BLaER1 treated with 17β-estradiol and CSF1 and Interleukin-3, amounts not matched to agents 10 nM and 100 nM (cell line): ENCODE measurements around the gene HUNK.

Experiments
- H3K27ac ChIP-seq, 11 experiments: shearing (Covaris generic); formaldehyde crosslinking; 2 replicates each; pipeline ENCODE4 v1.8.1; 2022
- H3K27me3 ChIP-seq, 11 experiments: shearing (Covaris generic); formaldehyde crosslinking; 2 replicates each; pipeline ENCODE4 v1.8.1; 2022
- H3K36me3 ChIP-seq, 11 experiments: shearing (Covaris generic); formaldehyde crosslinking; 2 replicates each; pipeline ENCODE4 v1.8.1; 2022
- H3K4me1 ChIP-seq, 10 experiments: shearing (Covaris generic); formaldehyde crosslinking; 2 replicates each; pipeline ENCODE4 v1.8.1; 2022
- H3K4me2 ChIP-seq, 11 experiments: shearing (Covaris generic); formaldehyde crosslinking; 2 replicates each; pipeline ENCODE4 v1.8.1; 2022
- H3K4me3 ChIP-seq, 10 experiments: shearing (Covaris generic); formaldehyde crosslinking; 2 replicates each; pipeline ENCODE4 v1.8.1; 2022
- H3K9ac ChIP-seq, 11 experiments: shearing (Covaris generic); formaldehyde crosslinking; 2 replicates each; pipeline ENCODE4 v1.8.1; 2022
- H3K9me3 ChIP-seq, 11 experiments: shearing (Covaris generic); formaldehyde crosslinking; replicated peaks in 1 of 11; 2 replicates each; pipeline ENCODE4 v1.8.1; 2022
- H4K20me1 ChIP-seq, 11 experiments: shearing (Covaris generic); formaldehyde crosslinking; 2 replicates each; pipeline ENCODE4 v1.8.1; 2022
- Cebpa-rat ChIP-seq, 11 experiments: shearing (Covaris generic); IDR thresholded peaks; 2 replicates each; pipeline ENCODE4 v1.8.1; 2022

The HUNK gene

DNA sequence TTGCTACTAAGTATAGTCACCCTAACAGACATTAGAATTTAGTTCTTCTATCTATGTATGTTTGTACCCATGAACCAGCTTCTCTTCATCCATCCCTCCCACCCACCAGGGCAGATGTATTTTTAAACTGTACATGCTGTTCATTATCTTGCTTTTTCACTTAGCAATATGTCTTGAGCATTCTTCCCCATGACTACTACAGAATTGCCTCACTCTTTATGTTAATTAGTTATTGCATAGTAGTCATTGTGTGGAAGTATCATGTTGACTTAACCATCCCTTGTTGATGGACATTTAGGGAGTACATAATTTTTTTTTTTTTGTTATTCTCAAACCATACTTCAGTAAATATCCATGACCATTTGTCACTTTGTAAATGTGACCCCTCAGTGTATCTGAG lies 9.9 kb downstream of the HUNK start:
- Histone ChIP-seq H4K20me1 (peaks cover 0 to 20% (median 0%) of the 10 kb centered on the region in 11 experiments; a peak in 4 of 22 replicates), H3K9ac (no peak overlapping the region), H3K4me2 (no peak overlapping the region), H3K36me3 (peaks cover 0 to 11% (median 0%) of the 10 kb centered on the region in 11 experiments; a peak in 2 of 22 replicates), H3K4me3 (no peak overlapping the region), H3K9me3 (peaks cover 0 to 8% (median 3%) of the 10 kb centered on the region in 11 experiments; a peak in 5 of 22 replicates), H3K27ac (no peak overlapping the region), H3K27me3 (no peaks in the 10 kb centered on the region), H3K4me1 (no peaks in the 10 kb centered on the region)
- no peak for TF ChIP-seq Cebpa-rat (IDR thresholded peaks at IDR 0.05)

DNA sequence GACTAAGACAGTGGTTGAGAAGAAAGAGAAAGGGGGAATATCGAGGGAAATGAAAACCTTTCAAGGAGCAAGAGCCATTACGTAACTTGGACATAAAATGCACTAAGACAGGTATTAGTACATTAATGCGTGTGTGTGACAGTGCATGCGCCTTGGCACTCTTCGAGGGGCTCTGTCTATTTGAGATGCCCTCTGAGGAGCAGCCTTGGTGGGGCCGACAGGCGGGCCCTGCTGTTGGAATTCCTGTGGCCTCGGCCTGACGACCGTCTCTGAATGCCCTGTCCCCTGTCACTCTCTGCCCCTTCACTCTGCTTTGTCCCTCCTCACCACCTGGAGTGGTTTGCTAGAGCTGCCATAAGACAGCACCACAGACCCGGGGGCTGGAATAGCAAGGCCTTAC lies 12.3 kb downstream of the HUNK start:
- H3K27ac ChIP-seq = no peak overlapping the region
- peaks cover 0 to 5% (median 0%) of the 10 kb centered on the region in 10 experiments; a peak in 4 of 20 replicates for H3K4me1 ChIP-seq
- H3K27me3 ChIP-seq = no peaks in the 10 kb centered on the region
- TF ChIP-seq Cebpa-rat (IDR thresholded peaks at IDR 0.05) = no peak
- H3K36me3 ChIP-seq = peaks cover 0 to 11% (median 0%) of the 10 kb centered on the region in 11 experiments; a peak in 2 of 22 replicates
- H3K9me3 ChIP-seq = peaks cover 0 to 8% (median 3%) of the 10 kb centered on the region in 11 experiments; a peak in 5 of 22 replicates
- no peak overlapping the region for H3K4me2 ChIP-seq
- H3K9ac ChIP-seq = no peak overlapping the region
- H3K4me3 ChIP-seq = no peak overlapping the region
- H4K20me1 ChIP-seq = peaks cover 0 to 7% (median 0%) of the 10 kb centered on the region in 11 experiments; a peak in 3 of 22 replicates

DNA sequence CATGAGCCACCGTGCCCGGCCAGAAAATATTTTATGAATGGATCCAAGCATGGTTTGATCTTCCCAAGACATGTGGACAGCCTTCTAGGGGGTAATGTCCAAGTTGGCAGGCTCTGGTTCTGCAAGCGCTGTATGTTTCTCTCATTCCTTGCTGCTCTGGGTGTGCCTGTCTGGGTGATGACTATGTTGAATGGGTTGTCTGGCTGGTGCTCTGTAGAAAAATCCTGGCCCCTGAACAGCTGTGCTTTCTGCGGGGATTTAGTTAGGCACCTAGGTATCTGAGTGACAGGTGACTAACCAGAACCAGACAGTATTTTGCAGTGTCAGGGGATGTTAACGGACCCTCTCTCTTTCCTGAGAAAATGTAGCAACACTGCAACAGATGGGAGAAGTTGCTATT lies 14.1 kb downstream of the HUNK start:
- Histone ChIP-seq H4K20me1 (no peaks in the 10 kb centered on the region), H3K27ac (no peak overlapping the region), H3K4me3 (no peak overlapping the region), H3K4me2 (no peak overlapping the region), H3K9me3 (peaks cover 0 to 8% (median 3%) of the 10 kb centered on the region in 11 experiments; a peak in 5 of 22 replicates), H3K4me1 (peaks cover 0 to 10% (median 5%) of the 10 kb centered on the region in 10 experiments; a peak in 9 of 20 replicates), H3K36me3 (peaks cover 0 to 11% (median 0%) of the 10 kb centered on the region in 11 experiments; a peak in 1 of 22 replicates), H3K9ac (no peak overlapping the region), H3K27me3 (no peaks in the 10 kb centered on the region)
- TF ChIP-seq Cebpa-rat (IDR thresholded peaks at IDR 0.05) = no peak

DNA sequence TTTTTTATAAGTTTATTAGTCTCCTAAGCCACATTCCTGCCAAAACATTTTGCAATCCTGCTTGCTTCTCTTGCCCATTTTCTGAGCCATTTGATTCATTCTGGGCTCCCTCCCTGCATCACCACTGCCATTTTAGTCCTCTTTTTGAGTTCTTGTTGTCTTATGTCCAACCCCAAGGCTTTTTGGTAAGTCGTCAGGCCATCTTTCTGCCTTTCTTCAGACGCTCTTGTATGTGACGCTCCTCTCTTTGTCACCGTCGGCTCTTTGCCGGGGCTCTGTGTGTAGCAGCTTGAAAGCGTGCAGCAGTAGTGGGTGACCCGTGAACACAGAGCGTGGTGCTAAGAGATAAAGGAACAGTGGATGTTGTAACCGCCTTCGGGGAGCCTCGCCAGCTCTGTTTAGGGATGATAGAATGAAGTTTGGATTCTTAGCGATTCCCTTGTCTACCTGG lies 14.6 kb downstream of the HUNK start:
- Histone ChIP-seq H3K27ac (no peak overlapping the region), H3K27me3 (no peaks in the 10 kb centered on the region), H3K36me3 (peaks cover 0 to 11% (median 0%) of the 10 kb centered on the region in 11 experiments; a peak in 1 of 22 replicates), H4K20me1 (no peaks in the 10 kb centered on the region), H3K9ac (no peak overlapping the region), H3K4me1 (peaks cover 0 to 10% (median 5%) of the 10 kb centered on the region in 10 experiments; a peak in 9 of 20 replicates), H3K9me3 (peaks cover 0 to 8% (median 3%) of the 10 kb centered on the region in 11 experiments; a peak in 5 of 22 replicates), H3K4me3 (no peak overlapping the region), H3K4me2 (no peak overlapping the region)
- TF ChIP-seq Cebpa-rat (IDR thresholded peaks at IDR 0.05) = no peak

DNA sequence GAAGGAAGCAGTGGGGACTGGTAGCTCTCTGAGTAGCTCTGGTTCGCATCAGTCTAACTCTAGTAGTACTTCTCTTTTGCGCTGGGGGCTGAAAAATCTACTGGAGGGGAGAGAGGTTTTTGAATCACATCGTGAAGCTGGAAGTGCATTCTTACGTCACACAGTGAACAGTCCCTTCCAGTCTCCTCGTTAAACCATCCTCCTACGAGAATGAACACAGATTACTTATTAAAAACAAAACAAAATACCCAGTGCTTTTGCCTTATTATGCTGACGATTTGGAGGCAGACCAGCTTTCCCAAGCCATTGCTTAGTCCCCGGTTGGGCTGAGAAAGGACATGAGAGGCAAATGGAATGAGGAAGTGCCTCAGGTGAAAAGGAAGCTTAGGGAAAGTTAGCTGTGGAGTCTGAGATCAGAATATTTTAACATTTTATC lies 16.1 kb downstream of the HUNK start:
- no peak for TF ChIP-seq Cebpa-rat (IDR thresholded peaks at IDR 0.05)
- peaks cover 0 to 10% (median 6%) of the 10 kb centered on the region in 10 experiments; a peak in 10 of 20 replicates for H3K4me1 ChIP-seq
- no peak overlapping the region for H3K4me3 ChIP-seq
- peaks cover 0 to 6% (median 0%) of the 10 kb centered on the region in 11 experiments; a peak in 1 of 22 replicates for H3K36me3 ChIP-seq
- no peak overlapping the region for H3K27ac ChIP-seq
- H3K9me3 ChIP-seq = peaks cover 0 to 5% (median 1%) of the 10 kb centered on the region in 11 experiments; a peak in 8 of 22 replicates
- H3K9ac ChIP-seq = no peak overlapping the region
- no peaks in the 10 kb centered on the region for H3K27me3 ChIP-seq
- peak overlapping the region in 2 of 11 experiments; percentile 23 to 52; a peak in 4 of 22 replicates for H3K4me2 ChIP-seq
- no peaks in the 10 kb centered on the region for H4K20me1 ChIP-seq

DNA sequence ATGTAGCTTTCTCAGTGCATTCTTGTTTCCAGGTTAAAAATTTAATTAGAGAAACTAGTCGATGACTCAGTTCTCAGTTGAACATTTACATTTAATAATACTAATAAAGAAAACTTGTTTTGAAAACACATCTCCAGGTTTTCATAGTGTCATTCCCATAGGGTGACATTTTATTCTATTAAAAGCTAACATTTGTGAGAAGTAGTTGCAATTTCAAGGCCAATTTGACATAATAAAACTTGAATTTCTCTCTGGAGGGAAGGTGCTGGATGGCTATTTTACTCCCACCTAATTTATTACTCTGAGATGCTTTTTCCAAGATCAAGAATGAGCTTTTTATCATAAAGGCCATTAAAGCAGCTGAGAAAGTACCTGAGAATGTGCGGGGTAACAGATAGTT lies 16.6 kb downstream of the HUNK start:
- TF ChIP-seq Cebpa-rat (IDR thresholded peaks at IDR 0.05) = no peak
- H3K4me3 ChIP-seq = no peak overlapping the region
- no peaks in the 10 kb centered on the region for H3K27me3 ChIP-seq
- H3K9ac ChIP-seq = no peak overlapping the region
- no peak overlapping the region for H3K4me2 ChIP-seq
- peaks cover 0 to 9% (median 0%) of the 10 kb centered on the region in 11 experiments; a peak in 7 of 22 replicates for H3K9me3 ChIP-seq
- H3K4me1 ChIP-seq = peaks cover 0 to 10% (median 6%) of the 10 kb centered on the region in 10 experiments; a peak in 10 of 20 replicates
- no peaks in the 10 kb centered on the region; a peak in 1 of 22 replicates for H4K20me1 ChIP-seq
- H3K27ac ChIP-seq = no peak overlapping the region
- 0 out of 22 replicates have a peak, but pooled peaks cover 0 to 4% (median 0%) of the 10 kb centered on the region in 11 experiments for H3K36me3 ChIP-seq

DNA sequence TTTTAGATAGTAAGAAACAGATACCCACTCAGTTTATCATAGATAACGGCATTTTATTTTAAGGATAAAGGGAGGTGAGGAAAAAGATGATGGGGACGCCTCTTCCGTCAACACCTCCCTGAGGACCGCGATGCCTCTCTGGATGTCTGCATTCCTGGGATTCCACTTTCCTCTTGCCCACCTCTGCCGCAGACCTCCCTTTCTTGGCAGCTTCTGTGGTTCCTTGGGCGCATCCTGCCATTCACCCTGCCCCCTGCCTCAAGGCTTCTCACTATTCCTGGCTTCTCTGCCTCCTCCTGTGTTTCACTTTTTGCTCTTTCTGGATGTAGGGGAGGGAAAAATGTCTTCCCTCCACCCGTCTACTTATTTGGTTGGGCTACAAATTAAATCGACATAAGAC lies 19.9 kb downstream of the HUNK start:
- no peak overlapping the region for H3K4me3 ChIP-seq
- no peak for TF ChIP-seq Cebpa-rat (IDR thresholded peaks at IDR 0.05)
- H3K27me3 ChIP-seq = no peaks in the 10 kb centered on the region; a peak in 2 of 22 replicates
- peaks cover 0 to 12% (median 6%) of the 10 kb centered on the region in 10 experiments; a peak in 10 of 20 replicates for H3K4me1 ChIP-seq
- peaks cover 0 to 14% (median 0%) of the 10 kb centered on the region in 11 experiments; a peak in 7 of 22 replicates for H3K9me3 ChIP-seq
- no peak overlapping the region for H3K27ac ChIP-seq
- no peaks in the 10 kb centered on the region; a peak in 1 of 22 replicates for H4K20me1 ChIP-seq
- H3K36me3 ChIP-seq = no peaks in the 10 kb centered on the region; a peak in 1 of 22 replicates
- no peak overlapping the region for H3K4me2 ChIP-seq
- no peak overlapping the region for H3K9ac ChIP-seq

DNA sequence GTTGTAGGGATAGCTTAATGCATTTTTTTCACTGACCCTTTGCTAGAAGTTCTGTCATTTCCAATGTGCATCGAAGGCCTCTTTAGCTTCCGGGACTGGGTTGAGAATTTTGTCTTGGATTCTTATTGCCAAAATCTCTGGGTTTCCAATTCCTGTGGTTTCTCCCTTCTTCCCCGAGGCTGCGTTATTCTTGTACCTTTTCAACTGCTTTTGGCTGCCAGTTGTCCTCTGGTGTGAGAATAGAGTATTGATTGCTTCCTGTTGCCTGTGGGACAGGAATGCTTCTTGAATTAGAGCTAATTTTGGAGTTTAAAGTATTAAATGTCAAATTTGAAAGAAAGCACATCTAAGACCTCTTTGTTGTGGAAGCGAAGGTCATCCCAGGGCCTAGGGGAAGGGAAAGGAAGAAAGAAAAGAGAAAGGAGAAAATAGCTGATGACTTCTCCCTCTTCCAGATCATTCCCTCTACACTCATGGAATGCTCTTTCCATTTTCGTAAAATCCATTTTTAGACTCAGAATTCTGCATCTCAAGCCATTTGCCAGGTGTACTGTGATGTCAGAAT lies 21.1 kb downstream of the HUNK start:
- no peaks in the 10 kb centered on the region; a peak in 2 of 22 replicates for H3K27me3 ChIP-seq
- H3K4me1 ChIP-seq = peaks cover 6 to 18% (median 13%) of the 10 kb centered on the region in 10 experiments
- H3K9ac ChIP-seq = no peak overlapping the region
- H3K36me3 ChIP-seq = no peaks in the 10 kb centered on the region; a peak in 1 of 22 replicates
- H4K20me1 ChIP-seq = no peaks in the 10 kb centered on the region; a peak in 1 of 22 replicates
- no peak overlapping the region for H3K27ac ChIP-seq
- H3K4me2 ChIP-seq = no peak overlapping the region
- H3K4me3 ChIP-seq = no peak overlapping the region
- TF ChIP-seq Cebpa-rat (IDR thresholded peaks at IDR 0.05) = no peak
- peaks cover 0 to 17% (median 0%) of the 10 kb centered on the region in 11 experiments; a peak in 7 of 22 replicates for H3K9me3 ChIP-seq

DNA sequence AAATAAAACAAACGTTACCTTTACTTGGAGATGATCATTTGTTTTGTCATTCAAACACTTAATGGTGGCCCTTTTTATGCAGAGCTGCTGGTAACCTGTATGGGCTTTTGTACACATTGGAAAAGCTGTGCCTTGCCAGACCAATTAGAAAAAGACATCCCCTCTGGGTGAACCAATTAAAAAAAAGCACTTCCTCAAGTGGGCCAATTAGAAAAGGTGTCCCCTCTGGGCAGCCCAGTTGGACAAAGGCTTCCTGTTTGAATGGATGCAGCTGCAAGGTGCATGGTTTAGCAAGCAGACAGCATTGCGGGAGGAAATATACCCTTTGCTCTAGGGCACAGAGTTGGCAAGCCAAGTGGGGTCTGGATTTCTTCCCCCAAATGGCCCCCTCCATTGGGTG lies 21.6 kb downstream of the HUNK start:
- no peak overlapping the region for H3K27ac ChIP-seq
- no peak overlapping the region for H3K9ac ChIP-seq

More for the DNA sequence above, 21.6 kb downstream of the HUNK start:
- H3K9me3 ChIP-seq = peaks cover 0 to 17% (median under 1%) of the 10 kb centered on the region in 11 experiments; a peak in 8 of 22 replicates
- H3K27me3 ChIP-seq = no peaks in the 10 kb centered on the region; a peak in 2 of 22 replicates
- no peak for TF ChIP-seq Cebpa-rat (IDR thresholded peaks at IDR 0.05)
- H3K4me2 ChIP-seq = no peak overlapping the region
- H3K4me3 ChIP-seq = no peak overlapping the region
- peaks cover 9 to 23% (median 16%) of the 10 kb centered on the region in 10 experiments for H3K4me1 ChIP-seq
- H4K20me1 ChIP-seq = no peaks in the 10 kb centered on the region; a peak in 1 of 22 replicates
- no peaks in the 10 kb centered on the region; a peak in 1 of 22 replicates for H3K36me3 ChIP-seq
